Fibroblast of lung (primary cell): ENCODE data around the gene MYRIP. TPM values are rescaled to one million over a fixed set of nuclear protein-coding genes. Genes with fewer than 3 reads are reported as not detected.

Experiments used
- DNase-seq, 2 donors: peaks; one replicate each; pipeline versions ENCODE4 v3.0.0 to v3.0.0-alpha.2; 2010; ENCODE audit warnings: low read depth in 2 of 2
- H2AFZ ChIP-seq: 2 replicates; pipeline ENCODE4 v1.5.1; 2012; ENCODE audit warnings: low read length, control low read depth, inconsistent platforms
- H3K27ac ChIP-seq: 2 replicates; pipeline ENCODE4 v1.5.1; 2011; ENCODE audit warnings: low read length, control low read depth; ENCODE audit not compliant: insufficient read depth
- H3K27me3 ChIP-seq: 2 replicates; pipeline ENCODE4 v1.5.1; 2011; ENCODE audit warnings: mild to moderate bottlenecking, low read length; ENCODE audit not compliant: control insufficient read depth, insufficient read depth
- H3K36me3 ChIP-seq: 2 replicates; pipeline ENCODE4 v1.5.1; 2011; ENCODE audit warnings: low read length; ENCODE audit not compliant: control insufficient read depth, insufficient read depth
- H3K4me1 ChIP-seq: 2 replicates; pipeline ENCODE4 v1.5.1; 2011; ENCODE audit warnings: low read length; ENCODE audit not compliant: control insufficient read depth, insufficient read depth; ENCODE audit errors: extremely low read depth
- H3K4me2 ChIP-seq: 2 replicates; pipeline ENCODE4 v1.5.1; 2011; ENCODE audit warnings: low read length, control low read depth; ENCODE audit not compliant: insufficient read depth; ENCODE audit errors: extremely low read depth
- H3K4me3 ChIP-seq, 4 experiments: fragments of 200-600 bp in 1 of 4; sonication (generic) in 1 of 4; replicated peaks in 1 of 4; 2 replicates each; pipeline ENCODE4 v1.5.1; 2011 to 2016; ENCODE audit warnings: low read length in 4 of 4, low read depth in 3 of 4, mild to moderate bottlenecking in 3 of 4, control low read depth in 2 of 4, inconsistent platforms in 1 of 4, mixed read lengths in 1 of 4; ENCODE audit not compliant: insufficient read depth in 1 of 4; ENCODE audit errors: control extremely low read depth in 1 of 4
- H3K79me2 ChIP-seq: 2 replicates; pipeline ENCODE4 v1.5.1; 2012; ENCODE audit warnings: mild to moderate bottlenecking, low read length, inconsistent platforms; ENCODE audit not compliant: control insufficient read depth, insufficient read depth
- H3K9ac ChIP-seq: 2 replicates; pipeline ENCODE4 v1.5.1; 2011; ENCODE audit warnings: mild to moderate bottlenecking, low read length, control low read depth; ENCODE audit not compliant: insufficient read depth
- H3K9me3 ChIP-seq: 2 replicates; pipeline ENCODE4 v1.5.1; 2012; ENCODE audit warnings: low read depth, low read length; ENCODE audit not compliant: control insufficient read depth, insufficient read depth
- H4K20me1 ChIP-seq: 2 replicates; pipeline ENCODE4 v1.5.1; 2011; ENCODE audit warnings: low read length; ENCODE audit not compliant: control insufficient read depth, insufficient read depth; ENCODE audit errors: extremely low read depth
- CTCF ChIP-seq, 2 donors: IDR thresholded peaks in 1 of 2; conservative IDR thresholded peaks in 1 of 2; 1 replicate in 1 of 2; 2 replicates in 1 of 2; pipeline ENCODE4 v1.5.1; 2011 to 2012; ENCODE audit warnings: low read length in 2 of 2, control low read depth in 1 of 2, inconsistent platforms in 1 of 2, low read depth in 1 of 2, mild to moderate bottlenecking in 1 of 2
- EZH2 ChIP-seq: IDR thresholded peaks from 2 replicates; pipeline ENCODE4 v1.5.1; 2012; ENCODE audit warnings: low read length, control low read depth, mild to moderate bottlenecking; ENCODE audit errors: missing control alignments
- polyA plus RNA-seq, 2 donors: library from polyadenylated mRNA; depleted of rRNA in 1 of 2; stranded (reverse) in 1 of 2; unstranded in 1 of 2; fragments of >200 nt; gene quantifications; 2 replicates each; pipeline ENCODE4 v1.2.1, GENCODE V29; 2011 to 2012; ENCODE audit warnings: missing spikeins in 1 of 2
- total RNA-seq: library from RNA; depleted of rRNA; stranded (reverse); fragments of >200 nt; gene quantifications from 2 replicates; pipeline ENCODE4 v1.2.1, GENCODE V29; 2014

MYRIP gene
- total and polyA plus RNA-seq, 2 donors (not counting 1 experiment from before 2014, with no cell fraction given) = 0.02 TPM; not detected in 1

GRCh38 chr3:39900462-39901002 lies 91.1 kb downstream of the MYRIP start:
- TF ChIP-seq CTCF (conservative IDR thresholded peaks at IDR 0.05 in 1 of 2, IDR thresholded peaks at IDR 0.05 in 1 of 2; ENCODE audit: low read depth in 1 of 2, low read length in 2 of 2) (no peak), EZH2 (no peak)

GRCh38 chr3:39903253-39903652 lies 93.8 kb downstream of the MYRIP start:
- Histone ChIP-seq H3K9ac (no peak overlapping the region), H3K27me3 (no peaks in the 10 kb centered on the region), H3K4me2 (no peak overlapping the region), H3K4me3 (no peak overlapping the region), H3K36me3 (no peaks in the 10 kb centered on the region), H3K9me3 (no peaks in the 10 kb centered on the region), H2AFZ (no peak overlapping the region), H3K27ac (no peak overlapping the region), H4K20me1 (no peaks in the 10 kb centered on the region), H3K4me1 (no peaks in the 10 kb centered on the region), H3K79me2 (no peaks in the 10 kb centered on the region)
- DNase-seq = no peak
- TF ChIP-seq EZH2 = no peak
- no peak for TF ChIP-seq CTCF (conservative IDR thresholded peaks at IDR 0.05 in 1 of 2, IDR thresholded peaks at IDR 0.05 in 1 of 2; ENCODE audit: low read depth in 1 of 2, low read length in 2 of 2)

More at GRCh38 chr3:39900462-39901002, 91.1 kb downstream of the MYRIP start:
- no peaks in the 10 kb centered on the region for H3K79me2 ChIP-seq
- H3K4me2 ChIP-seq = no peak overlapping the region
- no peak overlapping the region for H3K9ac ChIP-seq
- no peak overlapping the region for H3K4me3 ChIP-seq
- H3K36me3 ChIP-seq = no peaks in the 10 kb centered on the region
- no peak overlapping the region for H2AFZ ChIP-seq
- no peaks in the 10 kb centered on the region for H3K9me3 ChIP-seq
- H3K27me3 ChIP-seq = no peaks in the 10 kb centered on the region
- no peaks in the 10 kb centered on the region for H4K20me1 ChIP-seq
- no peaks in the 10 kb centered on the region for H3K4me1 ChIP-seq
- H3K27ac ChIP-seq = no peak overlapping the region
- no peak for DNase-seq

GRCh38 chr3:39905788-39906187 lies 96.4 kb downstream of the MYRIP start:
- no peak overlapping the region for H2AFZ ChIP-seq
- H3K27ac ChIP-seq = no peak overlapping the region
- no peak overlapping the region for H3K9ac ChIP-seq
- no peaks in the 10 kb centered on the region for H3K79me2 ChIP-seq
- H3K27me3 ChIP-seq = no peaks in the 10 kb centered on the region
- no peak overlapping the region for H3K4me3 ChIP-seq
- H3K4me2 ChIP-seq = no peak overlapping the region
- H3K9me3 ChIP-seq = no peaks in the 10 kb centered on the region
- H3K36me3 ChIP-seq = no peaks in the 10 kb centered on the region
- H4K20me1 ChIP-seq = no peaks in the 10 kb centered on the region
- no peak for DNase-seq
- TF ChIP-seq EZH2 (no peak), CTCF (conservative IDR thresholded peaks at IDR 0.05 in 1 of 2, IDR thresholded peaks at IDR 0.05 in 1 of 2; ENCODE audit: low read depth in 1 of 2, low read length in 2 of 2) (no peak)
- no peaks in the 10 kb centered on the region for H3K4me1 ChIP-seq
